MG63 (cell line): ENCODE data around the gene FIP1L1. TPM values are rescaled to one million over a fixed set of nuclear protein-coding genes. Genes with fewer than 3 reads are reported as not detected.
"Not testable (repeated sequence)": the region's sequence is repeated elsewhere in the genome, so short reads cannot be mapped to it uniquely, and the experiment has no call there.

ENCODE experiments used
- DNase-seq: peaks from one replicate; pipeline ENCODE4 v3.0.0-alpha.2; 2020
- H3K27me3 ChIP-seq: fragments of 250-450 bp; sonication (Bioruptor Pico); 2 replicates; pipeline ENCODE4 v1.5.1; 2020; ENCODE audit warnings: mild to moderate bottlenecking, moderate library complexity
- H3K36me3 ChIP-seq: fragments of 250-450 bp; sonication (Bioruptor Pico); 2 replicates; pipeline ENCODE4 v1.5.1; 2020; ENCODE audit warnings: mild to moderate bottlenecking, moderate library complexity
- H3K4me3 ChIP-seq: fragments of 250-450 bp; sonication (Bioruptor Pico); 2 replicates; pipeline ENCODE4 v1.5.1; 2020; ENCODE audit warnings: mild to moderate bottlenecking, moderate library complexity
- H3K9me3 ChIP-seq: fragments of 250-450 bp; sonication (Bioruptor Pico); 2 replicates; pipeline ENCODE4 v1.5.1; 2020; ENCODE audit warnings: mild to moderate bottlenecking, moderate library complexity
- total RNA-seq: library from RNA; depleted of rRNA; stranded (reverse); fragments of >200 nt; shearing (Covaris generic); gene quantifications from 2 replicates; pipeline ENCODE4 v1.2.3, GENCODE V29; 2014; ENCODE audit warnings: low replicate concordance; rRNA removed

FIP1L1 gene
- total RNA-seq = 244 and 278 TPM in 2 replicates

GRCh38 chr4:53377319-53378170 lies at the start of gene FIP1L1:
TSS of gene FIP1L1 (plus strand) at chr4:53377641. CDS start at chr4:53377839, 198 bp downstream.
- Histone ChIP-seq H3K27me3 (no peaks in the 10 kb centered on the region), H3K4me3 (peak within 1 kb of the TSS; percentile 89), H3K36me3 (peaks cover 39% of the 10 kb centered on the region), H3K9me3 (no peaks in the 10 kb centered on the region)
- DNase-seq = peak; percentile 100

GRCh38 chr4:53334916-53335315 lies 42.5 kb upstream of the FIP1L1 start:
- DNase-seq, H3K27me3 ChIP-seq, H3K4me3 ChIP-seq: not testable (repeated sequence)
- Histone ChIP-seq H3K9me3 (peaks cover 11% of the 10 kb centered on the region), H3K36me3 (peaks cover 45% of the 10 kb centered on the region)

GRCh38 chr4:53340145-53340544 lies 37.3 kb upstream of the FIP1L1 start:
- H3K27me3 ChIP-seq, DNase-seq, H3K4me3 ChIP-seq: not testable (repeated sequence)
- H3K36me3 ChIP-seq = peaks cover 57% of the 10 kb centered on the region
- H3K9me3 ChIP-seq = peaks cover 30% of the 10 kb centered on the region

GRCh38 chr4:53346392-53346791 lies 31.0 kb upstream of the FIP1L1 start:
- peaks cover 24% of the 10 kb centered on the region for H3K9me3 ChIP-seq
- not testable (repeated sequence) for H3K4me3 ChIP-seq

GRCh38 chr4:53346920-53347852 lies 30.3 kb upstream of the FIP1L1 start:
- Histone ChIP-seq H3K4me3 (0 out of 2 replicates have a peak overlapping the region, but pooled peaks have one; percentile 1), H3K9me3 (peaks cover 21% of the 10 kb centered on the region), H3K27me3 (no peaks in the 10 kb centered on the region), H3K36me3 (peaks cover 68% of the 10 kb centered on the region)
- peak; percentile 100 for DNase-seq

More at GRCh38 chr4:53346392-53346791, 31.0 kb upstream of the FIP1L1 start:
- peaks cover 62% of the 10 kb centered on the region for H3K36me3 ChIP-seq
- not testable (repeated sequence) for H3K27me3 ChIP-seq, DNase-seq

- Histone ChIP-seq H3K36me3 (peaks cover 72% of the 10 kb centered on the region), H3K9me3 (peaks cover 16% of the 10 kb centered on the region), H3K27me3 (no peaks in the 10 kb centered on the region), H3K4me3 (no peak overlapping the region)
- DNase-seq = no peak
These were observed 29.4 kb upstream of the FIP1L1 start for GRCh38 chr4:53348046-53348445.

GRCh38 chr4:53349091-53349491 lies 28.4 kb upstream of the FIP1L1 start:
- H3K36me3 ChIP-seq = peaks cover 82% of the 10 kb centered on the region
- H3K9me3 ChIP-seq = peaks cover 11% of the 10 kb centered on the region
- DNase-seq = no peak
- no peak overlapping the region for H3K4me3 ChIP-seq
- H3K27me3 ChIP-seq = no peaks in the 10 kb centered on the region

GRCh38 chr4:53354012-53354722 lies 23.3 kb upstream of the FIP1L1 start:
- peaks cover 9% of the 10 kb centered on the region for H3K9me3 ChIP-seq
- H3K36me3 ChIP-seq = peaks cover 95% of the 10 kb centered on the region
- H3K27me3 ChIP-seq = no peaks in the 10 kb centered on the region
- H3K4me3 ChIP-seq = no peak overlapping the region
- no peak for DNase-seq

GRCh38 chr4:53355930-53356521 lies 21.4 kb upstream of the FIP1L1 start:
- Histone ChIP-seq H3K9me3 (peaks cover 9% of the 10 kb centered on the region), H3K4me3 (no peak overlapping the region), H3K27me3 (no peaks in the 10 kb centered on the region), H3K36me3 (peaks cover 95% of the 10 kb centered on the region)
- peak; percentile 48 for DNase-seq

- Histone ChIP-seq H3K36me3 (peaks cover 78% of the 10 kb centered on the region), H3K4me3 (peak overlapping the region; percentile 96), H3K27me3 (no peaks in the 10 kb centered on the region), H3K9me3 (no peaks in the 10 kb centered on the region)
- peak; percentile 59 for DNase-seq
These were observed 16.0 kb upstream of the FIP1L1 start for GRCh38 chr4:53361451-53361850.

GRCh38 chr4:53362093-53362492 lies 15.3 kb upstream of the FIP1L1 start:
- no peak for DNase-seq
- Histone ChIP-seq H3K36me3 (peaks cover 74% of the 10 kb centered on the region), H3K4me3 (peak overlapping the region; percentile 96), H3K9me3 (no peaks in the 10 kb centered on the region), H3K27me3 (no peaks in the 10 kb centered on the region)

GRCh38 chr4:53364624-53365023 lies 12.8 kb upstream of the FIP1L1 start:
- H3K36me3 ChIP-seq = peaks cover 51% of the 10 kb centered on the region
- no peaks in the 10 kb centered on the region for H3K9me3 ChIP-seq
- H3K27me3 ChIP-seq = no peaks in the 10 kb centered on the region
- peak overlapping the region; percentile 96 for H3K4me3 ChIP-seq
- no peak for DNase-seq

GRCh38 chr4:53365121-53365485 lies 12.3 kb upstream of the FIP1L1 start:
- Histone ChIP-seq H3K4me3 (peak overlapping the region; percentile 96), H3K27me3 (no peaks in the 10 kb centered on the region), H3K36me3 (peaks cover 47% of the 10 kb centered on the region), H3K9me3 (no peaks in the 10 kb centered on the region)
- peak; percentile 65 for DNase-seq

GRCh38 chr4:53365486-53366300 lies 11.7 kb upstream of the FIP1L1 start, which contains the start of gene SCFD2:
TSS of gene SCFD2 (minus strand) at chr4:53366061.
- peak within 1 kb of the TSS; percentile 96 for H3K4me3 ChIP-seq
- H3K36me3 ChIP-seq = peaks cover 41% of the 10 kb centered on the region
- DNase-seq = peak; percentile 100
- H3K27me3 ChIP-seq = no peaks in the 10 kb centered on the region
- H3K9me3 ChIP-seq = no peaks in the 10 kb centered on the region

- H3K9me3 ChIP-seq = no peaks in the 10 kb centered on the region
- no peaks in the 10 kb centered on the region for H3K27me3 ChIP-seq
- peaks cover 35% of the 10 kb centered on the region for H3K36me3 ChIP-seq
- DNase-seq = no peak
- peak overlapping the region; percentile 96 for H3K4me3 ChIP-seq
These were observed 11.1 kb upstream of the FIP1L1 start for GRCh38 chr4:53366301-53366716.
